HL-60 (cell line): ENCODE results near the gene CCL4.

Source experiments
- DNase-seq, 2 experiments: peaks; one replicate each; pipeline ENCODE4 v3.0.0-alpha.2; 2010 to 2020; ENCODE audit warnings: low read depth in 1 of 2, low spot score in 1 of 2
- H3K27ac ChIP-seq: fragments of 250-450 bp; sonication (Bioruptor Pico); replicated peaks from 2 replicates; pipeline ENCODE4 v1.5.1; 2020; ENCODE audit warnings: mild to moderate bottlenecking, moderate library complexity
- H3K27me3 ChIP-seq: fragments of 250-450 bp; sonication (Bioruptor Pico); 2 replicates; pipeline ENCODE4 v1.5.1; 2021; ENCODE audit warnings: mild to moderate bottlenecking, moderate library complexity; ENCODE audit not compliant: insufficient read depth, poor library complexity, severe bottlenecking
- H3K4me3 ChIP-seq: replicated peaks from 2 replicates; pipeline ENCODE4 v1.5.1; 2011; ENCODE audit warnings: mild to moderate bottlenecking, control low read depth, low read length; ENCODE audit not compliant: insufficient read depth
- CTCF ChIP-seq: IDR thresholded peaks from one replicate; pipeline ENCODE4 v1.5.1; 2011; ENCODE audit warnings: low read length, control low read depth, inconsistent platforms; ENCODE audit not compliant: insufficient read depth
- GABPA ChIP-seq: IDR thresholded peaks from 2 replicates; pipeline ENCODE4 v1.6.1; 2012; ENCODE audit warnings: low read depth
- POLR2AphosphoS5 ChIP-seq: IDR thresholded peaks from 2 replicates; pipeline ENCODE4 v1.6.1; 2012; ENCODE audit warnings: low read depth
- SPI1 ChIP-seq: IDR thresholded peaks from 2 replicates; pipeline ENCODE4 v1.6.1; 2012; ENCODE audit warnings: low read depth, mild to moderate bottlenecking, borderline replicate concordance
- TF ChIP-seq, protein P1 (sequence below): IDR thresholded peaks from 2 replicates; pipeline ENCODE4 v1.6.1; 2012; ENCODE audit warnings: low read depth; ENCODE audit not compliant: insufficient replicate concordance

CCL4 gene

DNA sequence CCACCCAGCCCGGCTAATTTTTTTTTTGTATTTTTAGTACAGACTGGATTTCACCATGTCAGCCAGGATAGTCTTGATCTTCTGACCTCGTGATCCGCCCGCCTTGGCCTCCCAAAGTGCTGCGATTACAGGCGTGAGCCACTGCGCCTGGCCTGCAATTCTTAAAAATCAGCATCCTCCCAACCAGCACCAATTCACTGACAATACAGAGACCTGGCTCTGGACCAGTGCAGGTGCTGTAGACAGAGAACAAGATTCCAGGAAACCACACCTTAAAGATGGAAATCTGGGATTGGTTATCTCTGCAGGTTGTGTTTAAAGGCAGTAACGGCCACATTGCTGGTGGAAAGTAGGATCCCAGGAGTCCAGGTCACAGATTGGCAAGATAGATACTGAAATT, 39.2 kb downstream of the CCL4 start:
- DNase-seq, result no peak
- Histone ChIP-seq H3K27ac (no peak overlapping the region), H3K27me3 (no peaks in the 10 kb centered on the region), H3K4me3 (no peak overlapping the region)
- TF ChIP-seq SPI1, result no peak
- no peak for TF ChIP-seq CTCF
- TF ChIP-seq, protein P1, sequence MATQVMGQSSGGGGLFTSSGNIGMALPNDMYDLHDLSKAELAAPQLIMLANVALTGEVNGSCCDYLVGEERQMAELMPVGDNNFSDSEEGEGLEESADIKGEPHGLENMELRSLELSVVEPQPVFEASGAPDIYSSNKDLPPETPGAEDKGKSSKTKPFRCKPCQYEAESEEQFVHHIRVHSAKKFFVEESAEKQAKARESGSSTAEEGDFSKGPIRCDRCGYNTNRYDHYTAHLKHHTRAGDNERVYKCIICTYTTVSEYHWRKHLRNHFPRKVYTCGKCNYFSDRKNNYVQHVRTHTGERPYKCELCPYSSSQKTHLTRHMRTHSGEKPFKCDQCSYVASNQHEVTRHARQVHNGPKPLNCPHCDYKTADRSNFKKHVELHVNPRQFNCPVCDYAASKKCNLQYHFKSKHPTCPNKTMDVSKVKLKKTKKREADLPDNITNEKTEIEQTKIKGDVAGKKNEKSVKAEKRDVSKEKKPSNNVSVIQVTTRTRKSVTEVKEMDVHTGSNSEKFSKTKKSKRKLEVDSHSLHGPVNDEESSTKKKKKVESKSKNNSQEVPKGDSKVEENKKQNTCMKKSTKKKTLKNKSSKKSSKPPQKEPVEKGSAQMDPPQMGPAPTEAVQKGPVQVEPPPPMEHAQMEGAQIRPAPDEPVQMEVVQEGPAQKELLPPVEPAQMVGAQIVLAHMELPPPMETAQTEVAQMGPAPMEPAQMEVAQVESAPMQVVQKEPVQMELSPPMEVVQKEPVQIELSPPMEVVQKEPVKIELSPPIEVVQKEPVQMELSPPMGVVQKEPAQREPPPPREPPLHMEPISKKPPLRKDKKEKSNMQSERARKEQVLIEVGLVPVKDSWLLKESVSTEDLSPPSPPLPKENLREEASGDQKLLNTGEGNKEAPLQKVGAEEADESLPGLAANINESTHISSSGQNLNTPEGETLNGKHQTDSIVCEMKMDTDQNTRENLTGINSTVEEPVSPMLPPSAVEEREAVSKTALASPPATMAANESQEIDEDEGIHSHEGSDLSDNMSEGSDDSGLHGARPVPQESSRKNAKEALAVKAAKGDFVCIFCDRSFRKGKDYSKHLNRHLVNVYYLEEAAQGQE, result no peak
- TF ChIP-seq POLR2AphosphoS5, result no peak
- TF ChIP-seq GABPA, result no peak

DNA sequence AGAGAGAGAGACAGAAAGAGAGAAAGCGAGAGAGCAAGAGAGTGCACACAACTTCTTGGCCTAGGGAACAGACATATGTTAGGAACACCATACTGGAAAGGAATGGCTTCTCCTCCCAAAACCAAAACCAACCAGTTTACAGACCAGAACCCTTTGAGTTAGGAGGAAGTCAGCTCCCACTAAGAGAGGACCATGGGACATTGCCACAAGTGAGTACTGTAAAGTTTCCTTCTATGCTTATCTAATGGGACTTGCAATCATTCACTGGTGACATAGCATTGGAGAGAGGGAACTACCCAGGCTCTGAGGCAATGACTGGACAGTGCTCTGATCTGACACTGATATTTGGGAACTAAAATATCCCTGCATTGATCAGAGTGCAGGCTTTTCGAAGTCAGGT, 40.4 kb downstream of the CCL4 start:
- no peak for DNase-seq
- no peak for TF ChIP-seq SPI1
- no peak for TF ChIP-seq CTCF
- no peak for TF ChIP-seq GABPA
- TF ChIP-seq POLR2AphosphoS5, result no peak
- TF ChIP-seq, protein P1, result no peak

GRCh38 chr17:36144981-36145729, 41.5 kb downstream of the CCL4 start:
- Histone ChIP-seq H3K27ac (no peak overlapping the region), H3K27me3 (no peaks in the 10 kb centered on the region), H3K4me3 (no peak overlapping the region)
- no peak for DNase-seq
- TF ChIP-seq CTCF, result no peak
- TF ChIP-seq GABPA, result no peak

More for the DNA sequence above, 40.4 kb downstream of the CCL4 start:
- Histone ChIP-seq H3K27me3 (no peaks in the 10 kb centered on the region), H3K27ac (no peak overlapping the region), H3K4me3 (no peak overlapping the region)

DNA sequence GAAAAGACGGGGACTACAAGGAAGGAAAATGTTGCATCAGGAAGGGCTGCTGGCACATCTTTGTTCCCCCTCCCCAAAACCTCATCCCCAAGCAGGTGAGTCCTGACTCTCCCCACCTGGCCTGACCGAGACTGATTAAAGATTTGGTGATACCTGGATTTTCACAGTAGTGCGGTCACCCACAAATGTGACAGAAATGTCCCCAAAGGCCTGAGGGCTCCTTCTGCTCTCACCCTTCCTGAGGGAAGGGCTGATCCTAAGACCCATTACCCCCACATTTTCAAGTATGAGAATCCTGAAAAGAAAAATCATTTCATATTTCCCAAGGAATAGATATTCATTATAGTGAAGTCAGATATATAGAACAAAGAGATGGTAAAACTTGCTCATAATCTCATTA, 44.0 kb downstream of the CCL4 start:
- no peak for DNase-seq
- Histone ChIP-seq H3K27me3 (no peaks in the 10 kb centered on the region), H3K27ac (no peak overlapping the region), H3K4me3 (no peak overlapping the region)
- TF ChIP-seq, protein P1, result no peak
- TF ChIP-seq POLR2AphosphoS5 (no peak), SPI1 (no peak), CTCF (no peak), GABPA (no peak)
